Colonic mucosa (tissue), 4 donors: ENCODE measurements around the gene LMF1. TPM values are rescaled to one million over a fixed set of nuclear protein-coding genes. Genes with fewer than 3 reads are reported as not detected.

Experiments
- DNase-seq: peaks from one replicate; pipeline ENCODE4 v3.0.0-alpha.2; 2020
- H3K27ac ChIP-seq: fragments of 200-600 bp; one replicate; pipeline ENCODE4 v1.8.0; 2021
- H3K27me3 ChIP-seq: fragments of 200-600 bp; one replicate; pipeline ENCODE4 v1.8.0; 2021
- H3K36me3 ChIP-seq: fragments of 200-600 bp; one replicate; pipeline ENCODE4 v1.8.0; 2021
- H3K4me1 ChIP-seq: fragments of 200-600 bp; one replicate; pipeline ENCODE4 v1.8.0; 2021; ENCODE audit warnings: mild to moderate bottlenecking
- H3K4me3 ChIP-seq: fragments of 200-600 bp; one replicate; pipeline ENCODE4 v1.8.0; 2021
- H3K9ac ChIP-seq, 2 donors: one replicate each; pipeline ENCODE4 v1.7.0; 2013; ENCODE audit warnings: control low read depth in 2 of 2, low read depth in 2 of 2, low read length in 2 of 2
- H3K9me3 ChIP-seq: fragments of 200-600 bp; one replicate; pipeline ENCODE4 v1.8.0; 2021
- intact Hi-C: fragments of 100-400 bp; cut with DNase I; formaldehyde crosslinking; loops from one replicate; pipeline ENCODE4 v1.14.1; 2022
- total RNA-seq, 2 donors: library from RNA; stranded (reverse); fragmentation: NEBNext Ultra II Directional in 1 of 2; extraction: Animal tissue kit (Norgen Biotek cat#: 25700) in 1 of 2; gene quantifications; one replicate each; pipeline ENCODE4 v1.2.1, GENCODE V29; 2021
- TF ChIP-seq, protein P1 (sequence below): fragments of 200-600 bp; IDR thresholded peaks from one replicate; pipeline ENCODE4 v1.8.0; 2022; ENCODE audit warnings: antibody characterized with exemption, mild to moderate bottlenecking
- donor health status: healthy.
- donor health status: DM: no; HTN: no; CAD: no.
- donor health status: DM: no; HTN: no; CAD: no.

The LMF1 gene
- total RNA-seq, 2 donors from 2014 or later = 8.4 to 12.8 TPM

- Histone ChIP-seq H3K27ac (no peak overlapping the region), H3K4me1 (no peaks in the 10 kb centered on the region), H3K9me3 (no peaks in the 10 kb centered on the region), H3K9ac (no peak overlapping the region), H3K4me3 (no peak overlapping the region), H3K36me3 (no peaks in the 10 kb centered on the region), H3K27me3 (no peaks in the 10 kb centered on the region)
- TF ChIP-seq, protein P1, sequence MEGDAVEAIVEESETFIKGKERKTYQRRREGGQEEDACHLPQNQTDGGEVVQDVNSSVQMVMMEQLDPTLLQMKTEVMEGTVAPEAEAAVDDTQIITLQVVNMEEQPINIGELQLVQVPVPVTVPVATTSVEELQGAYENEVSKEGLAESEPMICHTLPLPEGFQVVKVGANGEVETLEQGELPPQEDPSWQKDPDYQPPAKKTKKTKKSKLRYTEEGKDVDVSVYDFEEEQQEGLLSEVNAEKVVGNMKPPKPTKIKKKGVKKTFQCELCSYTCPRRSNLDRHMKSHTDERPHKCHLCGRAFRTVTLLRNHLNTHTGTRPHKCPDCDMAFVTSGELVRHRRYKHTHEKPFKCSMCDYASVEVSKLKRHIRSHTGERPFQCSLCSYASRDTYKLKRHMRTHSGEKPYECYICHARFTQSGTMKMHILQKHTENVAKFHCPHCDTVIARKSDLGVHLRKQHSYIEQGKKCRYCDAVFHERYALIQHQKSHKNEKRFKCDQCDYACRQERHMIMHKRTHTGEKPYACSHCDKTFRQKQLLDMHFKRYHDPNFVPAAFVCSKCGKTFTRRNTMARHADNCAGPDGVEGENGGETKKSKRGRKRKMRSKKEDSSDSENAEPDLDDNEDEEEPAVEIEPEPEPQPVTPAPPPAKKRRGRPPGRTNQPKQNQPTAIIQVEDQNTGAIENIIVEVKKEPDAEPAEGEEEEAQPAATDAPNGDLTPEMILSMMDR = no peak
- no peak for DNase-seq
- intact Hi-C loops = no loop called here
These were observed 51.8 kb downstream of the LMF1 start for GRCh38 chr16:918741-919657.

- no peaks in the 10 kb centered on the region for H3K27me3 ChIP-seq
- intact Hi-C loops = no loop called here
- no peaks in the 10 kb centered on the region for H3K4me1 ChIP-seq
- TF ChIP-seq, protein P1 = no peak
- no peak overlapping the region for H3K27ac ChIP-seq
- H3K9ac ChIP-seq = no peak overlapping the region
- peak; percentile 46 for DNase-seq
- no peak overlapping the region for H3K4me3 ChIP-seq
- H3K9me3 ChIP-seq = no peaks in the 10 kb centered on the region
- H3K36me3 ChIP-seq = no peaks in the 10 kb centered on the region
These were observed 52.7 kb downstream of the LMF1 start for GRCh38 chr16:918068-918467.

DNA sequence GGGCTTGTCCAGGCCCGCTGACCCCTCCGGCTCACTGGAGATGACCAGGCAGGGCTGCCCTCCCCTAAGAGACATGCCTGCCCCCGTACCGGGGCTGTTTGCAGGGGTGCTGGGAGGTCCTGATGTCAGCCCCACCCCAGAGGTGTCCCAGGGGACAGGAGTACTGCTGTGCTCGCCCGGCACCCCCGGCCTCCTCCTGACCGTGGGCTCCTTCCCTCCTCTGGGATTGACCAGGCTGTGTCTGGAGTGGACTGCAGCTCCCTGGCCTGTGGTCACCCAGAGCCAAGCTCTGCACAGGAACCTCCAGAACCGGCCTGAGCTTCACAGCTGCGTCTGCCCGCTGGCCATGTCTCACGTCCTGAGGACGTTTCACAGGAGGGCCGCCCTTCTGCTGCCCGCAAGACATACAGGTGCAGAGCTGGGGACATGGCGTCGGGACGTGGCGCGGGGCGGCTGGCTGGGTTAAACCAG lies 53.2 kb downstream of the LMF1 start:
- intact Hi-C loops = no loop called here
- Histone ChIP-seq H3K27me3 (no peaks in the 10 kb centered on the region), H3K36me3 (no peaks in the 10 kb centered on the region), H3K9ac (no peak overlapping the region), H3K9me3 (no peaks in the 10 kb centered on the region), H3K27ac (no peak overlapping the region), H3K4me3 (no peak overlapping the region), H3K4me1 (no peaks in the 10 kb centered on the region)
- TF ChIP-seq, protein P1 = no peak
- no peak for DNase-seq

DNA sequence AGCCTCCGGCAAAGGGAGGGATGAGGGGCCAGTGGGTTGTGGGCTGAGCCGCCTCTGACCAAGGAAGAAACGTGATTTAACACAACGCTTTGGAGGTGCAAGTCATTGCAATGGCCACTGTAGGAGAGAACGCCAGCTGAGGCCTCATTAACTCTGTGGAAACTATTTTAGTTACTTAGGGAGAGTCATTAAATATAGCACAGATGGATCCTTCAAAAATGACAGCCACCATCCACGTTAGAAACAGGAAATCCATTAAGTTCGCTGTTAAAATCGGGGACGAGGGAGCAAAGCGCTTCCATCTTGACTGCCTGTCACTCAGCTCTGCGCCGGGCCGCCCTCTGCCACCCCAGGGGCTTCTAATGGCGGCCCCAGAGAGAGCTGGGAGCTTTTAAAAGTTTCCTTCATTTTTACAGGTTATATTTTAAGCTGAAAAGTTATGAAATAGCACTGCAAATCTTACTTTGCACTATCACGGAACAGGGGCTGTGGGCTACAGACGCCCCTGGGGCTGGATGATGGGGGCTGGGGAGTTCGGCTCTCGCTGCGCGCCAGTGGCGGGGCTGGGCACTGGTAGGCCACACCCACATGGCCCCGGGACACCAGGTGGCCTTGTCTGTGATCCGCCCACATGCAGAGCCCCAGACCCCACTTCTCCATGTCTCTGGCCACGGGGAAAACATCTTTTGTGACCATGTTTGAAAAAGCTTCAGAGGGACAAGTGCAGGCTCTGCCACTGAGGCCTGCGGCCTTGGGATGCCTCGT lies 54.6 kb downstream of the LMF1 start:
- DNase-seq = no peak
- TF ChIP-seq, protein P1 = no peak
- intact Hi-C loops = no loop called here
- no peak overlapping the region for H3K27ac ChIP-seq
- no peaks in the 10 kb centered on the region for H3K27me3 ChIP-seq
- H3K9ac ChIP-seq = no peak overlapping the region
- no peaks in the 10 kb centered on the region for H3K4me1 ChIP-seq
- no peaks in the 10 kb centered on the region for H3K9me3 ChIP-seq
- no peaks in the 10 kb centered on the region for H3K36me3 ChIP-seq
- no peak overlapping the region for H3K4me3 ChIP-seq

GRCh38 chr16:915546-915945 lies 55.2 kb downstream of the LMF1 start:
- TF ChIP-seq, protein P1 = no peak
- no peak for DNase-seq
- intact Hi-C loops = no loop called here

More at GRCh38 chr16:915546-915945, 55.2 kb downstream of the LMF1 start:
- no peaks in the 10 kb centered on the region for H3K27me3 ChIP-seq
- no peaks in the 10 kb centered on the region for H3K4me1 ChIP-seq
- no peak overlapping the region for H3K9ac ChIP-seq
- no peak overlapping the region for H3K4me3 ChIP-seq
- H3K9me3 ChIP-seq = no peaks in the 10 kb centered on the region
- H3K36me3 ChIP-seq = no peaks in the 10 kb centered on the region
- H3K27ac ChIP-seq = no peak overlapping the region
